ENCODE measurements around the gene TRIM34. TPM values are rescaled to one million over a fixed set of nuclear protein-coding genes. Genes with fewer than 3 reads are reported as not detected.
"Not testable (repeated sequence)": the region's sequence is repeated elsewhere in the genome, so short reads cannot be mapped to it uniquely, and the experiment has no call there.

TRIM34 gene
- total RNA-seq, 2 donors from 2014 or later: 6.2 to 7.8 TPM

- Histone ChIP-seq H3K9me3 (no peaks in the 10 kb centered on the region), H3K36me3 (no peaks in the 10 kb centered on the region), H3K9ac (ENCODE audit: low read depth in 2 of 2, low read length in 2 of 2) (no peak overlapping the region), H3K27ac (no peak overlapping the region), H3K4me1 (no peaks in the 10 kb centered on the region), H3K27me3 (no peaks in the 10 kb centered on the region), H3K4me3 (no peak overlapping the region)
- no peak for DNase-seq
- no peak for TF ChIP-seq CTCF (IDR thresholded peaks at IDR 0.05)
- intact Hi-C loops (cut with DNase I): no loop called here
These were observed 49.6 kb downstream of the TRIM34 start for GRCh38 chr11:5674391-5674790.

GRCh38 chr11:5679811-5680210 is 55.0 kb downstream of the TRIM34 start:
- Histone ChIP-seq H3K4me3 (no peak overlapping the region), H3K9me3 (no peaks in the 10 kb centered on the region), H3K4me1 (no peaks in the 10 kb centered on the region), H3K27ac (no peak overlapping the region), H3K27me3 (no peaks in the 10 kb centered on the region), H3K9ac (ENCODE audit: low read depth in 2 of 2, low read length in 2 of 2) (no peak overlapping the region), H3K36me3 (no peaks in the 10 kb centered on the region)
- TF ChIP-seq CTCF (IDR thresholded peaks at IDR 0.05): no peak
- intact Hi-C loops (cut with DNase I): loop anchor here (5.0 to 10.0 kb wide), 2 partner anchors 55 to 127 kb away; partner anchors contain the start of genes OR52N2 and TRIM34
- no peak for DNase-seq

- not testable (repeated sequence) for H3K4me1 ChIP-seq; H3K27me3 ChIP-seq; H3K9ac ChIP-seq (ENCODE audit: low read depth in 2 of 2, low read length in 2 of 2); DNase-seq; H3K36me3 ChIP-seq; H3K27ac ChIP-seq; H3K9me3 ChIP-seq; H3K4me3 ChIP-seq
- intact Hi-C loops (cut with DNase I): loop anchor here (5.0 to 10.0 kb wide), 2 partner anchors 58 to 124 kb away; partner anchors contain the start of genes OR52N2 and TRIM34
These were observed 58.2 kb downstream of the TRIM34 start for GRCh38 chr11:5682890-5683441.

GRCh38 chr11:5683620-5684019 is 58.8 kb downstream of the TRIM34 start:
- not testable (repeated sequence) for H3K27ac ChIP-seq, H3K9me3 ChIP-seq, H3K36me3 ChIP-seq, H3K4me1 ChIP-seq, DNase-seq, H3K27me3 ChIP-seq
- Histone ChIP-seq H3K9ac (ENCODE audit: low read depth in 2 of 2, low read length in 2 of 2) (peak overlapping the region in 1 of 2 donors; percentile 84), H3K4me3 (peak overlapping the region; percentile 40)
- intact Hi-C loops (cut with DNase I): loop anchor here (5.0 to 10.0 kb wide), 2 partner anchors 59 to 124 kb away; partner anchors contain the start of genes OR52N2 and TRIM34

GRCh38 chr11:5684036-5684645 is 59.3 kb downstream of the TRIM34 start:
- no peak for TF ChIP-seq CTCF (IDR thresholded peaks at IDR 0.05)
- DNase-seq: no peak

GRCh38 chr11:5684646-5685362 is 60.0 kb downstream of the TRIM34 start, which contains the start of gene TRIM5:
Gene TRIM5 (minus strand): TSS chr11:5685074. CDS start chr11:5680177, 4,897 bp downstream.
- H3K36me3 ChIP-seq: no peaks in the 10 kb centered on the region
- peak; percentile 91 for DNase-seq
- intact Hi-C loops (cut with DNase I): loop anchor here (5.0 to 10.0 kb wide), 2 partner anchors 60 to 122 kb away; partner anchors contain the start of genes OR52N2 and TRIM34
- peak within 1 kb of the TSS; percentile 40 for H3K4me3 ChIP-seq
- peak within 1 kb of the TSS; percentile 94 for H3K27ac ChIP-seq
- no peaks in the 10 kb centered on the region for H3K27me3 ChIP-seq
- H3K4me1 ChIP-seq: no peaks in the 10 kb centered on the region
- H3K9ac ChIP-seq (ENCODE audit: low read depth in 2 of 2, low read length in 2 of 2): peak within 1 kb of the TSS; percentile 17 to 84
- TF ChIP-seq CTCF (IDR thresholded peaks at IDR 0.05): peak; percentile 48
- H3K9me3 ChIP-seq: no peaks in the 10 kb centered on the region

More at GRCh38 chr11:5684036-5684645, 59.3 kb downstream of the TRIM34 start:
- H3K27ac ChIP-seq: peak overlapping the region; percentile 94
- intact Hi-C loops (cut with DNase I): loop anchor here (5.0 to 10.0 kb wide), 2 partner anchors 59 to 123 kb away; partner anchors contain the start of genes OR52N2 and TRIM34
- no peaks in the 10 kb centered on the region for H3K36me3 ChIP-seq
- no peaks in the 10 kb centered on the region for H3K4me1 ChIP-seq
- peak overlapping the region; percentile 40 for H3K4me3 ChIP-seq
- H3K9ac ChIP-seq (ENCODE audit: low read depth in 2 of 2, low read length in 2 of 2): peak overlapping the region; percentile 17 to 84
- H3K9me3 ChIP-seq: no peaks in the 10 kb centered on the region
- no peaks in the 10 kb centered on the region for H3K27me3 ChIP-seq
